SHP77 (cell line): Measurements from ENCODE around the gene SDR42E1.

Experiments used
- DNase-seq, 2 experiments: peaks; one replicate each; lab custom pipeline; 2025; lab: John Stamatoyannopoulos, UW

Gene SDR42E1

DNA sequence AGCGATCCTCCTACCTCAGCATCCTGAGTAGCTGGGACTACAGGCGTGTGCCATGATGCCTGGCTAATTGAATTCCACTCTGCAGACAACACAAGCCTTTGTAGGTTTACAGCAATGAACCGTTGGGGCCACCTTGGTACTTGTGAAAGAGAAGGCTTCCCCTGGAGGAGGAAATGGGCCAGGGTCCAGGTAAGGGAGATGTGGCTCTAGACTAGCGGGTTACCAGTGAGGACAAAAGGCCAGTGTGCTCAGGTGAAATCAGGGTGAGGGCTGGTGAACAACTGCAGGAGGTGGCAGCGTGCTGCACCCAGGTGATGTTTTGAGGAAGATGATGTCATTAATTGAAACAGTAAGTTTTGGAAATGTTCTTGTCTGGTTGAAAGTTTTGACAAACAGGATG is 6.7 kb downstream of the SDR42E1 start:
- no peak for DNase-seq

DNA sequence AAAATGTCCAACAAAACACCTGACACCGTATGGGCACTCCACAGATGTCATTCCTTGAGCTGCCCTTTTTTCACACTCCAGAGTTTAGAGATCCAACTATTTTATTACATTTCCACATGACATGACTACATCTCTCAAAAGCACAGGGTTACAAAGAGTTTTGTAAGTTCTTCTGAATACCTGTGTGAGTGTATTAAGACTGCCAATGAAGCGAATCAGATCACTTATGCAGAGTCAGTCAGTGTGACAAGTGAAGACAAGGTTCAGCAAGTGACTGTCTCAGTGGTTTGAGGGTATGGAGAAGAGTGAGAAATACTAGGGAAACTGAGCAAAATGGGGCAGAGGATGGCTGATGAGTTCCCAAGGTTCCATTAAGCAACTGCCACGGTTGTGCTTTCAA is 8.4 kb downstream of the SDR42E1 start:
- no peak for DNase-seq

DNA sequence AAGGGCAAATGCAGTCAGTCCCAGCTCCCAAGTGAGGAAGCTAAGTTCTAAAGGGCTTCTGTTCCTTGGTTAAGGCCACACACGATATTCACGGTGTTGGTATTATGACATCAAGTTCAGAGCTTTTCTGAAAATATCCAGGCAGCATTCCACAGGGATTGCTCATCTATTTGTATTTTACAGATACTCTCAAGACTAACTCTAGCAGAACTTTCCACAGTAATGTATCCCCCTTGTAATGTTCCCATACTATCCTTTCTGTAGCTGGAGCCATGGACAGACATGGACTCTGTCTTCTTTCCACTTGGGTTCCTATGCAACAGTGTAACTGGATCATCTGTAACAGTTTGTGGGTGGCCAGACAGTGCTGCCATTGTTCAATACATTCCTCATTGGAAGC is 13.5 kb downstream of the SDR42E1 start:
- no peak for DNase-seq

DNA sequence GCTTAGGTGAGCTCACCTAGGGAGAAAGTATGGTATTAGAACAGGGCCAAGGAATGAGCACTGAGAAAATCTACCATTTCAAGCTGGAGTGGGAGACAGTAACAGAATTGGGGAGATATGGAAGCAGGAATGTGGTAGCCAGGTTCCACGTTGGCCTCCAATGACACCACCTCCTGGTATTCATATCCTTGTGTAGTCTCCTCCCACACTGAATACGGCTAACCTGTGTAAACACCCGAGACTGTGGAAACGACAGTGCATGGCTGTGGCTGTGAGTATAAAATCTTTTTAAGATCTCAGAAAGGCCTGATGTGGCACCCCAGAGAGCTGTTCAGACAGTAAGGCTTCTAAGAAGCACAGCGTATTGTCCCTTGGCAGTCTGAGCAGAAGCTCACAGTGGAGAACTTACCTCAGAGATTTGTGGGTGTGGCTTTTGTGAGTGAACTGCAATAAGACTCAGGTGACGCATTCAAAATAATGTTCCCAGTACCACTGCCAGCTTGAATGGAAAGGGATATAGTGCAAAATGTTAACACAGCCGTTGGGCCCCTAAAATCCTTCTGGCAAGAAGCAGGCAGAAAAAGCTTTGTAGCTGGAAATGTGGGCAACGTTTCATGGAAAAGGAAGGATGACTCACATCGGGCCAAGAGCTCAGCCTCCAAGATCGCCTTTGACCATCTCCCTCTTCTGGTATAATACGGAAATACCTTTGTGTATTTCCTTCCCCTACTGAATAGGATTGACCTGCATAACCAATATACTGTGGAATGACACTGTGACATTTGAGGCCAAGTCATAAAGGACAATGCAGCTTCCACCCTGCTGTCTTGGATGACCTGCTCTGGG is 14.4 kb downstream of the SDR42E1 start:
- DNase-seq: peak in 1 of 2 experiments; percentile 5

DNA sequence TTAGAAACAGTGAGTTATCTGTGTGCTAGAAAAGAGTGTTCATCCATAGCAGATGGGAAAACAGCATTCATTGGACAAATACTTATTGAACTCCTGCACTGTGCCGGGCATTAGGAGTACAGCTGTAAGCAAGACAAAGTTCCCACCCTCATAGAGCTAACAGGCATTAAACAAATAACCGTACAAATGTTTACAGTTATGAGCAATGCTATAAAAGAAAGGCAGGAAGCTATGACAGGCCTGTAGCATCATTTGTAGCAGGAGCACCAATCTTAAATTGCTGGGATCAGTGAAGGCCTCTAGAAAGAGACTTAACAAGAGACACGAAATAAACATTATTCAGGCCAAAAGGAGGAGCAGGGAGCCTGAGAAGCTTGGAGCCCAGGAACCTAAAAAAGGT is 15.6 kb downstream of the SDR42E1 start:
- no peak for DNase-seq

DNA sequence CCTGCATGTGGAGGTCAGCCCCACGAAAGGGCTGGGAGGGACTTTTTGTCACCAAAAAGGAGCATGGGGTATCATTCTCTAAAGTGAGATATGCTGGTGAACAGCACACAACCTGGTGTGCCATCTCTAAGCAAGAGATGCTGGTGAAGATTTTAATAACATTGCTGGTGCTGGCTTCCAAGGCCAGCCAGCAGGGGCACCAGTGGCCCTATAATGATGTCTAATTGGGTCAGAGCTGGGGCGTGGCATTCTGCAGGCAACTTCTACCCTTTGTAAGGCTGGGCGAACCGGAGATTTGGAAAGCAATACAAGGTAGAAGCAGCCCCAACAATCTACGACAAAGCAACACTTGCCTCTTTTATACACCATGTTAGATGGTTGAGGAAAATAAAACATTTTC is 16.8 kb downstream of the SDR42E1 start:
- peak in 1 of 2 experiments; percentile 21 for DNase-seq

DNA sequence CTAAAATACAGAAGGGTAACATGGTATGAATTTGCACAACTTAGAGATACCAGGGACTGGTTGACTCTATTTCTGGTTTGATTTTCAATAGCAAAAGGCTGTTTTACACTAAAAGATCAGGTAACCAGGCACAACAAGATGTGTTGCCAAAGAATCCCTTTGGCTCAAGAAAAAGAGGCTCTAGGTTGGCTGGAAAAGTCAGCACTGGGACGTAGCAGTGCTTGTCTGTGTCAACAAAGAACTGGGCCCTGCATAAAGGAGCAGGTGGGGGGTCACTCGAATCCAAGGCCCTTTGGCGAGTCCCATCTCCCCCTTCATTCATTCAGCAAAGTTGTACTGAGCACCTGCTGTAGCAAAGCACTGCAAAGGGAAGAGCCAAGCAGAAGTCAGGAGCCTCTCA is 18.4 kb downstream of the SDR42E1 start:
- DNase-seq: no peak

DNA sequence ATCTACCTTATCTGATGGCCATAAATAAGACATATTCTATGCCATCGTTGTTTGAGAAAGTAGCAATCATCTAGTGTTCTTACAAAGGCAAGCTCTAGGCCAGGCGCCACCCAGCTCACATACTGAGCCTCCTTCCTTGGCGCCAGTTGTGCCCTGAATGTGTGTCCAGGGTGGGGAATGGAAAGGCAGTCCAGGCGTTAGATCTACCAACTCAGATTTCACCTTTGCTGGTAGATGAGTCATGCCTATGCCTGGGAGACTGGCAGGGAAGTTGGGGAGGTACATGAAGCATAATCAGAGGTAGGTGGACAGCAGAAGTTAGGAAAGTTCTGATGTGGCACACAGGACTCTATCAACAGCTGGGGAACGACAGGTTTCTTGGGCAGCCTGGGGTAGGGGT is 23.6 kb downstream of the SDR42E1 start:
- no peak for DNase-seq

DNA sequence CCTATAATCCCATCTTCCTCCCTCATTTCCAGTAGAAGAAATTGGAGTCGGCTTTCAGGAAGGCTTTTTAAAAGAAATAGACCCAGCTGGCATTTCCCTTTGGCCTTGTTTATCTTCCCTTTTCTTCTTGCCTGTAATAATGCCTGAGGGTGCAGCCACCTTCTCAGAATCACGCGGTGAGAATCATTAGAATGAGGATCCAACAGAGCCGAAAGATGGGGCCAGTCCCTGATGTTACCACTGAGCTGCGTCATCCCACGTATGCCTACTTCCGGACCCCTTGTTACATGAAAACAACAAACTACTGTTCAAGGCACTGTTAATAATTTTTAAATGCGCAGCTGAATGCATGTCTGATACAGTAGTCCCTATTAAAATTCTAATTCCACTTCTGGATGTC is 24.1 kb downstream of the SDR42E1 start:
- no peak for DNase-seq

DNA sequence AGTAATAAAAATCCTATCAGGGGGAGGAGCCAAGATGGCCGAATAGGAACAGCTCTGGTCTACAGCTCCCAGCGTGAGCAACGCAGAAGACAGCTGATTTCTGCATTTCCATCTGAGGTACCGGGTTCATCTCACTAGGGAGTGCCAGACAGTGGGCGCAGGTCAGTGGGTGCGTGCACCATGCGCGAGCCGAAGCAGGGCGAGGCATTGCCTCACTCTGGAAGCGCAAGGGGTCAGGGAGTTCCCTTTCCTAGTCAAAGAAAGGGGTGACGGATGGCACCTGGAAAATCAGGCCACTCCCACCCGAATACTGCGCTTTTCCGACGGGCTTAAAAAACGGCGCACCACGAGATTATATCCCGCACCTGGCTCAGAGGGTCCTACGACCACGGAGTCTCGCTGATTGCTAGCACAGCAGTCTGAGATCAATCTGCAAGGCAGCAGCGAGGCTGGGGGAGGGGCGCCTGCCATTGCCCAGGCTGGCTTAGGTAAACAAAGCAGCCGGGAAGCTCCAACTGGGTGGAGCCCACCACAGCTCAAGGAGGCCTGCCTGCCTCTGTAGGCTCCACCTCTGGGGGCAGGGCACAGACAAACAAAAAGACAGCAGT is 33.8 kb downstream of the SDR42E1 start:
- DNase-seq: peak in 1 of 2 experiments; percentile 26

DNA sequence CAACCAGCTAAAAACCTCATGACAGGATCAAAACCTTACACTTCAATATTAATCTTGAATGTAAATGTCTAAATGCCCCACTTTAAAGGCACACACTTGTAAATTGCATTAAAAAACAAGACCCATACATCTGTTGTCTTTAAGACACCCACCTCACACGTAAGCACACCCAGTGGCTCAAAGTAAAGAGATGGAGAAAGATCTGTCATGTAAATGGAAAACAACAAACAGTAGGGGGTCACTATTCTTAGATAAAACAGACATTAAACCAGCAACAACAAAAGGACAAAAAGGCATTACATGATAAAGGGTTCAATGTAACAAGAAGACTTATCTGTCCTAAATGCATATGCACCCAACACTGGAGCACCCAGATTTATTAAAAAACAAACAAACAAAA is 35.6 kb downstream of the SDR42E1 start:
- DNase-seq: no peak

DNA sequence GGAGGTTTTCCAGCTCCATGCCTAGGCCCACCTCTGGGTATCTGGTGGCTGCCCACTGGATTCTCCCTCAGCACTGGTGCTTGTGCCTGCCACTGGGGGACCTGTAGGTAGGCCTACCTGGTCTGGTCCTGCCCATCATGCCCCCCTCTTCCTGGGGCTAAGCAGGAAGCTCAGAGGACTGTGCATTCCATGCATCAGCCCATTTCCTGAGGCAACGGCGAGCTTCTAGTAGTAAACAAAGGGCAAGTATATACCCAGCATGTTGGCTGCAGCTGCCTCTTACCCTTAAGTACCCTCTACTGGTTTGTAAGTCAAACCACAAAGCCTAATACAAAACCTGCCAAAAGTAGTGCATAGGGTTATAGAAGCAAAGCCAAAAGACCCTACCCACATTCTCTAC is 37.5 kb downstream of the SDR42E1 start:
- no peak for DNase-seq

DNA sequence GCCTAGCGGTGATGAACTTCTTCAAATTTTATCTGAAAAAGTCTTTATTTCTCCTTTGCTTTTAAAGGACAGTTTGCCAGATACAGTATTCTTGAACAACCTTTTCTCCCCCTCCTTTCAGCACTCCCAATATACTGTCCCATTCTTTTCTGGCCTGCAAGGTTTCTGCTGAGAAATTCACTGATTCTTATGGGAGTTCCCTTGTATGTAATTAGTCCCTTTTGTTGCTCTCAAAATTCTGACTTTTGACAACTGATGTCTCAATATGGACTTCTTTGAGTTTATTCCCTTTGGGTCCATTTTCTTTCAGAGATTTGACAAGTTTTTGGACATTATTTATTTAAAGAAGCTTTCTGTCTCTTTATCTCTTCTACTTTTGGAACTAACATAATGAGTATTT is 39.4 kb downstream of the SDR42E1 start:
- DNase-seq: no peak

DNA sequence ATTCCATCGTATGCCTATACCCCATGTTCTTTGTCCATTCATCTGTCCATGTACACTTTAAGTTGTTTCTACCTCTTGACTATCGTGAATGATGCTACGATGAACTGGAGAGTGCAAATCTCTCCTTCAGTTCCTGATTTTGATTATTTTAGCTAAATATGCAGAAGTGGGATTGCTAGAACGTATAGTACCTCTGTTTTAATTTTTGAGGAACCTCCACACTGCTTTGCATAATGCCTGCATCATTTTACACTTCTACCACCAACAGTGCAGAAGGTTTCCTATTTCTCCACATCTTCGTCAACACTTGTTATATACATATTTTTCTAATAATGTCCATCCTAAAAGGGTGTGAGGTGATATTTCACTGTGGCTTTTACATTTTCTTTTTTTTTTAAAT is 43.9 kb downstream of the SDR42E1 start:
- DNase-seq: no peak

DNA sequence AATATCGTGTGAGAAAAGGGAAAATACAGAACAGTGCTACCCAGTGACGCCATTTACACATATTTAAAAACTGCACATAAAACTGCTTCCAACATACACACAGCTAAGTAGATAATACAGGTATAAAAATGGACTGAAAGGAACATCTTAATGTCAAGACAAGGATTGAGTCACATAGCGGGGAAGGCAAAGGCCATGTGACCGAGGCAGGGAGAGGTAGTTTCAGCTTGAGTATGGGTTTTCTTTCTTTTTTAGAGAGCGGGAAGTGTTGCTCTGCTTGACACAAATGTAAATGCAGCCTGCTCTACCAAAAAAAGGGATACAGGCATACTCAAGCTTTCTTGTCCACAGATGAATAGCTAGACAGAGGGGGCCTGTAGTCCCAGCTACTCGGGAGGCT is 46.5 kb downstream of the SDR42E1 start:
- DNase-seq: no peak

DNA sequence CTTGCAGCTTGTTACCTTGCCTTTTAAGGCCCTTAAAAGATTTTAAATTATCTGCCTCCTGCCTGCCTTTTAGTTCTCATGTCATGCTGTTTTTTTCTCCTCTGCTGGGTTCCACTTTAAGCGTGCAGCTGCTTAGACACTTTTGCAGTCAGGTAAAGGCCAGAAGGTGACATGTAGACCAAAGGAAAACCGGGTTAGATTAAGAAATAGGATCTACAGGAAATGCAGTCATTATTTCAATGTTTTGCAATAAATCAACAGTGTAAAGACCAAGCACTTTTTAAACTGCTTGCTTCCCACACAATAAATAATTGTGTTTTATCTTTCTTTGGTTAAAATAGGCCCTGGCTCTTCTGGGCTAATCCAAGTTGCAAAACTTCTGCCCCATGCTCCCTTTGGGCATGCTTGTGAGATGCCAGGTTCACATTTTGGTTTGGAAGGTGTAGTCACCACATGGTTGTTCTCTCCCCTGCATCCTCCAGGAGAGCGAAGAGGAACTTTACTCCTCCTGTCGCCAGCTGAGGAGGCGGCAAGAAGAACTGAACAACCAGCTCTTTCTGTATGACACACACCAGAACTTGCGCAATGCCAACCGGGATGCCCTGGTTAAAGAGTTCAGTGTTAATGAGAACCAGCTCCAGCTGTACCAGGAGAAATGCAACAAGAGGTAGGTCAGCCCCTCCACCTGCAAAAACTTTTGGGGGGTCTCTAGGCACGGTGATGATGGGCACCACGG is 54.9 kb downstream of the SDR42E1 start:
- DNase-seq: no peak

DNA sequence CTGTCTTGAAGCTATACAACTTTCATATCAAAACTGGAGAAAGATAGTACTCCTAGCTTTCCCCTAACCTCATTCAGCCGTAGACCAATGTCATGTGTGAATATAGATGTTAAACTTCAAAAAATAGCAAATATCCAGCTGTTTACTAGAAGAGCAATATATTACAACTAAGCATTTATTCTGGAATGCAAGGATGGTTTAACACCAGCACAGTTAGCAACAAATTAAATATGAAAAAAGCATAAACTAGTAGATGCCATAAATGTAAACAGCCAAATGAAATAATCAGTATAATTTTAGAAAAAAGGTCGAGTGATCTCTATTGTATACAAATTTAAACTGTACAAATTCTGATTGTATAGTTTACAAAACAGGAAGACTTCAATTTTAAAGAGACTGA is 59.7 kb downstream of the SDR42E1 start:
- no peak for DNase-seq

DNA sequence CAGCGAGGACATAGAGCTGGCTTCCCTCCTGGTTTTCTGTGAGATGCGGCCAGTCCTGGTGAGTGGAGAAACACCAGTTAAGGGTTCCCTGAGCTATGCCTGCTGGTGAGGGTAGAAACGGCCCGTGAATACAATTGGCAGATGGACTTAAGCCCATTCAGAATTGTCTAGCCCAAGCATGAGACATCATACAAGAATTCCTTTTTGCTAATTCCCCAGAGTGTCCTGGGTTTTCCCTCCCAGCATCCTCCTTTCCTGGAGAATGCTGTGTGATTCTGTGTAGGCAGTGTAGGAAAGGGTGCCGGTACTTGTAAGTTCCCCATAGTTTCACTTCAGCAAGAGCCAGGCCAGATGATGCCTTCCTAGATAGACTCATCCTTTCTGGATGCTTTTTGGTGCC is 65.1 kb downstream of the SDR42E1 start:
- DNase-seq: no peak

DNA sequence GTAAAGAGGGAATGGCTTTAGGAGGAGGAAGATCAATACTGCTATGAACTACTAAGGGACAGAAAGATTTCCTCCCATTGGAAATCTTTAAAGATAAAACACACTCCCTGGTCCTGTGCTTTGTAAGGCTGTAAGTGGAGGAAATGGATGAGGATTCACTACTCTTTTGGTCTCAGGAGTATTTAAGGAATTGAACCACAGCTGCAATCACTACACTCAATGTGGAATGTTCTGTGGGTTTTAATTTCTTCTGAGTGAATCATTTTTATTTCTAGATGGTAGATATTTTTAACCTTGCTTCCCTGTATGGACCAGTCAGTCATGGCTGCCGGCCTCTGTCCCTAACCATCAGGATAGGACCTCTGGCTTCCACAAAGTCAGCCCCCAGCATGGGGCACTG is 65.6 kb downstream of the SDR42E1 start:
- no peak for DNase-seq

DNA sequence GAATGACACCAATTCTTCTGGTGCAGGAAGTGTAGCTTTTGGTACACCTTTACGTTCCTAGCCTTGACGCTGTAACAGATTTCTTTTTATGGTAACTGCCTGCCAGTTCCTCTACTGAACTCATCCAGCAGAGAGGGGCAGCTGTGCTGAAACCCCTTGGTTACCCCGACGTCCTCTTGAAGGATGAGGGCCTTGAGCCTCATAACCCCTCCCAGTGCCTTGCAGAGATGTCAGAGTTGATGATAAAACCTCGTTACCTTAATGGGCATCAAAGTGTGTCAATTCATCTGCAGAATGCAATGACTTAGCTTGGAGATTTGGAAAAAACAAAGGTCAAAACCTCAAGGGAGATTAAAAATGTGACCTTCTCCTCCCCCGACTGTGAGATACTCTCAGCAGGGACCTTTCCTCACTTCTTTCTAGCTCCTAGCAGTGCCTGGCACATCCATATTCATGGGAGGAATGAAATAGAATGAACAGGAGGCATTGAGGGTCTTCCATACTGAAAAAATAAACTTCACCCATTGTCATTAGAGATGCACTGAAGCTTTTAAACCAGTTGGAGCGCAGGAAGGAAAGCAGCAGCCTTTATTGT is 69.2 kb downstream of the SDR42E1 start:
- no peak for DNase-seq

DNA sequence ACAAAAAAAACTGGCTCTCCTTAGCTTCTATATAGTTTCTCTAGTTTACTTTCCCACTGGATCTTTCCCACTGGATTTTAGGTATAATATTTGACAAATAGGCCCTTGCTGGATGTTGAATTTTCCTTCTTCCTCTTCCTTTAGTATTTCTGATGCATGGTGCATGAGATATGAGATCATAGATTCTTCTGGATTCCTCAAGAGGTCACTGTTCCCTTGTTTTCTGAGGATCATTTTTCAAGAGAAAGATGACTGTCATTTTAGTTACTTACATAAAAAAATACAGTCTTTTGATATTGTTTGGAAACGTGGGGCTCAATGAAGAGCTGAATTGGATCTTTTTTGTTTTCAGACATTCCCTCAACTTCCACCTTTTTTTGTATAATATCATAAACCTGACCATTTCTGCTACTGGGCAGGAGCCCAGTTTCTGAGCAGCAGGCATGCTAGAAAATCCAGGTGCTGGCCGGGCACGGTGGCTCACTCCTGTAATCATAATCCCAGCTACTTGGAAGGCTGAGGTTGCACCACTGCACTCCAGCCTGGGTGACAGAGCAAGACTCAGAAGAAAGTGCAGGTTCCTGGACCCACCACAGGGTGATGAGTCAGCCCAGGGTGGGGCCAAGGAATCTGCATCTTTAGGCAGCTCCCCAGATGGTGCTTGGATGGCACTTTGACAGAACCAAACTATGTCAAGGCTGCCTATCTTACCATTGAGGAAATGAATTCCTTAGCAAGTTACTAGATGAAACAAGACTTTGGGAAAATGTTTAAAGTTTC is 70.3 kb downstream of the SDR42E1 start:
- peak; percentile 17 to 33 for DNase-seq
